RWPE1 (cell line): ENCODE measurements around the gene DEFB108B.
A peak's percentile ranks its signal among the peaks of the same experiment; 100 is the strongest.
"Not testable (repeated sequence)": the region's sequence is repeated elsewhere in the genome, so short reads cannot be mapped to it uniquely, and the experiment has no call there.

Source experiments
- CTCF ChIA-PET: fragments of 350-600 bp; sonication (Branson Sonifier 250); formaldehyde crosslinking; extraction: SDS; loops from one replicate; lab custom pipeline; 2021; lab: Yijun Ruan, JAX
- POLR2A ChIA-PET: fragments of 400-600 bp; formaldehyde crosslinking; extraction: SDS; loops from one replicate; lab custom pipeline; 2020; ENCODE audit warnings: antibody characterized with exemption; ENCODE audit not compliant: low non-redundant PET; lab: Yijun Ruan, JAX
- DNase-seq: peaks from one replicate; pipeline ENCODE4 v3.0.0; 2012; ENCODE audit warnings: low spot score
- H3K27ac ChIP-seq: fragments of 450-650 bp; 2 replicates; pipeline ENCODE4 v1.5.1; 2017
- CTCF ChIP-seq: fragments of 450-650 bp; conservative IDR thresholded peaks from 2 replicates; pipeline ENCODE4 v1.5.1; 2017; ENCODE audit warnings: low read depth, mild to moderate bottlenecking

The DEFB108B gene

GRCh38 chr11:71800335-71800953, 32.6 kb upstream of the DEFB108B start:
- TF ChIP-seq CTCF, result peak; percentile 47
- DNase-seq, H3K27ac ChIP-seq, POLR2A ChIA-PET: not testable (repeated sequence)
- CTCF ChIA-PET, result interaction anchor here (0.6 to 0.8 kb wide), 2 partner anchors 123 to 132 kb away, joined by 3 read pairs; no protein-coding TSS in a partner anchor

- CTCF ChIA-PET, H3K27ac ChIP-seq: not testable (repeated sequence)
Observed at GRCh38 chr11:71801026-71801425, 32.0 kb upstream of the DEFB108B start.

GRCh38 chr11:71802874-71803273, 30.1 kb upstream of the DEFB108B start:
- POLR2A ChIA-PET, DNase-seq, H3K27ac ChIP-seq, CTCF ChIA-PET: not testable (repeated sequence)

More at GRCh38 chr11:71801026-71801425, 32.0 kb upstream of the DEFB108B start:
- DNase-seq, POLR2A ChIA-PET: not testable (repeated sequence)

GRCh38 chr11:71804158-71804947, 28.6 kb upstream of the DEFB108B start:
- H3K27ac ChIP-seq, CTCF ChIA-PET, DNase-seq, POLR2A ChIA-PET: not testable (repeated sequence)

- CTCF ChIA-PET, result interaction anchor here (1.1 kb wide), 1 partner anchor 16 kb away, joined by 6 read pairs; no protein-coding TSS in a partner anchor
- DNase-seq, H3K27ac ChIP-seq, POLR2A ChIA-PET: not testable (repeated sequence)
Observed at GRCh38 chr11:71812529-71812928, 20.5 kb upstream of the DEFB108B start.

- POLR2A ChIA-PET, H3K27ac ChIP-seq: not testable (repeated sequence)
- peak; percentile 47 for DNase-seq
- TF ChIP-seq CTCF, result peak; percentile 80
- CTCF ChIA-PET, result interaction anchor here (1.1 kb wide), 1 partner anchor 18 kb away, joined by 6 read pairs; no protein-coding TSS in a partner anchor
Observed at GRCh38 chr11:71813481-71814355, 19.3 kb upstream of the DEFB108B start.

GRCh38 chr11:71821539-71821938, 11.5 kb upstream of the DEFB108B start:
- H3K27ac ChIP-seq, CTCF ChIA-PET, DNase-seq, POLR2A ChIA-PET: not testable (repeated sequence)

- DNase-seq, CTCF ChIA-PET, H3K27ac ChIP-seq, POLR2A ChIA-PET: not testable (repeated sequence)
Observed at GRCh38 chr11:71829247-71829646, 3.8 kb upstream of the DEFB108B start.

GRCh38 chr11:71829686-71830085, 3.3 kb upstream of the DEFB108B start:
- POLR2A ChIA-PET, CTCF ChIA-PET, H3K27ac ChIP-seq, DNase-seq: not testable (repeated sequence)

- DNase-seq, POLR2A ChIA-PET, H3K27ac ChIP-seq, CTCF ChIA-PET: not testable (repeated sequence)
Observed at GRCh38 chr11:71842720-71843119, 9.7 kb downstream of the DEFB108B start.

- CTCF ChIA-PET, H3K27ac ChIP-seq, POLR2A ChIA-PET, DNase-seq: not testable (repeated sequence)
Observed at GRCh38 chr11:71843355-71843754, 10.4 kb downstream of the DEFB108B start.
